SU-DHL-6 (cell line): ENCODE measurements around the gene TOLLIP.
"Not testable (repeated sequence)": the region's sequence is repeated elsewhere in the genome, so short reads cannot be mapped to it uniquely, and the experiment has no call there.

ENCODE experiments used
- CTCF ChIP-seq: fragments of 200-600 bp; sonication (generic); IDR thresholded peaks from one replicate; pipeline ENCODE4 v1.5.1; 2017; ENCODE audit warnings: antibody characterized with exemption, mild to moderate bottlenecking, low read length, moderate library complexity; ENCODE audit not compliant: insufficient read depth, poor library complexity, severe bottlenecking
- EZH2phosphoT487 ChIP-seq: fragments of 200-600 bp; sonication (generic), shearing (Covaris generic); conservative IDR thresholded peaks from 2 replicates; pipeline ENCODE4 v1.6.1; 2018; ENCODE audit warnings: mild to moderate bottlenecking, antibody characterized with exemption, low read length, moderate library complexity, mixed read lengths

- not testable (repeated sequence) for TF ChIP-seq CTCF, EZH2phosphoT487
These were observed 45.0 kb downstream of the TOLLIP start for GRCh38 chr11:1264444-1264843.
